ENCODE results near the gene ANO9.

Gene ANO9

DNA sequence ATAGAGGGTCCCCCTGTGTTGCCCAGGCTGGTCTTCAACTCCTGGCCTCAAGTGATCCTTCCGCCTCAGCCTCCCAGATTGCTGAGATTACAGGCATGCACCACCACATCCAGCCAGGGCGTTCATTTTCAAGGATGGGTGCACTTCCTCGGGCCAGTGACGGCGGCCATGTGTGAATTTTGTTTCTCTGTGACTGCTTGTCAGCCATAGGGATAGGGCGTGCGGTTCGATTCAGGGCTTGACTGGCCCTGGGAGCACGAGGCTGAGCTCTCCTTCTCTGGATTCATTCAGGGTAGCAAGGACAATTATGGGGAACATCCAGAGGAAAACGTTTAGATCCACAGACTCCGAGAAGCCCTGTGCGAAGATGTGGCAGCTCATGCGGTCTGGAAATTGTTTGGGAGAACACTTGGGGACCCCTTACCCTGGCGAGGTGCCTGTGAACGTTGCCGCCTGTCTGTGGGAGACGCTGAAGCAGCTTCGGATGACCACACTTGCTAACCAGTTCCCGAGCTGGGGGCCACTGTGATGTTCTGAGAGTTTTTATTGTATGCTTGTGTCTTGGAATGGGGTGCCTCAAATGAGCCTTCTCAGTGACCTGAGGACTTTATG lies 11.2 kb upstream of the ANO9 start:
- no peak for DNase-seq (ENCODE audit: low read depth in 2 of 3, low spot score in 1 of 3)

DNA sequence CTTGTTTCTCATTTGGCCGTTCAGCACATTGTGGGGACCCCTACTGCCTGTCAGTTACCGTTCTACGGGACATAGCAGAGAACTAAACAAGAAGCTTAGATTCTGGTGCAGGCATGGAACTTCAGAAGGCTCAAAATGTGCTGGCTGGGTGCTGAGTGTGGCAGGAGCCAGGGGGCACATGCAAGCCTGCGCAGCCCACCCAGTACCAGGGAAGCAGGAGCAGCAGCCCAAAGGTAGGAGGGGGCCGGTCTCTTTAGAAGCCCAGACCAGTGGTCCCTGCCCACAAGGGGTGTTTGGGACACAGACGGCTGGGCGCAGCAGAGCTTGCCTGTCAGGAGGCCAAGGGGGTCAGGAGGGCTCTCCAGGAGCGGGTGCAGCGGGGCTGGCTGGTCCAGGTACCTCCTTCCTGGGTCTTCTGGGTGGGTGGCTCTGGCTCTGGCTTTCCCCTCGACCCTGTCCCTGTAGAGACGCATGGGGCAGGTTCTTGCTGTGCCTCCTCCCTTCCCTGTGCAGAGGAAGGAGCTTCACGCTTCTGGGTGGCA lies 10.5 kb upstream of the ANO9 start:
- DNase-seq (ENCODE audit: low read depth in 2 of 3, low spot score in 1 of 3), result no peak

DNA sequence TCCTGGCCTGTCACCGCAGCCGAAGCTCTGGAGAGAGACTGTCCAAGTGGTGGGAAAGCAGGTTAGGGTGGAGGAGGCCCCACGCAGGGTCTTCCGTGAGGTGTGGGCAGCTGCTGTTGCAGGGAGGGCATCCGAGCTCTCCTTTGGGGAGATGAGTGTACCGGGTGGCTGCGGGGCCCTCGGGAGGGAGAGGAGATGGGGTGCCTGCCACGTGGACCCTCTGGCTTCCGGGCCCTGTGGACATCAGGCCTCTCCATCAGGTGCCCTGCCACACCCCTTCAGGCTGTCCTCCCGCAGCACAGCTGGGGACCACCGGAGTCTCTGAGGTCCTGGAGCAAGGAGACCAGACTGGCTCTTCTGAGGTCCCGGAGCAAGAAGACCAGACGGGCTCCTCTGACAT lies 9.9 kb upstream of the ANO9 start:
- DNase-seq (ENCODE audit: low read depth in 2 of 3, low spot score in 1 of 3), result no peak

DNA sequence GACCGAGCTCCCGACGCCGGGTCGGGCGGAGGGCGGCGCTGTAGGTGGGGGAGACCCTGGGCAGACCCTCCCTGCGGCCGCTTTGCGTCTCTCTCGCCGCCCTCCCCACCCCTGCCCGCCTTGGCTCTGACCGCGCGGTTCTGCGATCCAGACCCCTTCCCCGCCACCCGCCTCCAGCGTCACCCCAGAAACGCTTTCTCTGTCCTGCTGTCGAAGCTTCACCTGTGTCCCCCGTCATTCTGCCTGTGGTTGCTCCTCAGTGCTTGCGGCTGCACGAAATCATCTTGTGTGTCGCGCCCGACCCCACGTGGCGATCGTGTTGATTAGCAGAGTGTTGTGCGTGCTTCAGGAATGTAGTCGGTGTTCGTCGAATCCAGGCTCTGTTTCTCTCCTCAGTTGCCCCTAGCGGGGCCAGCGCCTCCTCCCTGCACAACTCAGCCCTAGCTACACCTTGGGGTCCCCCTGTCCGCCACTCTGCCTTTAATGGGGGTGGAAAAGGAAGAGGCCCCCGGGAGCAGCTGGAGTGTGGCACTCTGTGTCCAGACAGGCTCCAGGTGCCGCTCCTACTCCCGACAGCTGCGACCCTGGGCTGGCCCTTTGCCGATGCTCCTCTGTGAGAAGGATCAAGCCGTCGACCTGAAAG lies 9.1 kb upstream of the ANO9 start:
- peak; percentile 42 to 58 (median 48) for DNase-seq (ENCODE audit: low read depth in 2 of 3, low spot score in 1 of 3)

DNA sequence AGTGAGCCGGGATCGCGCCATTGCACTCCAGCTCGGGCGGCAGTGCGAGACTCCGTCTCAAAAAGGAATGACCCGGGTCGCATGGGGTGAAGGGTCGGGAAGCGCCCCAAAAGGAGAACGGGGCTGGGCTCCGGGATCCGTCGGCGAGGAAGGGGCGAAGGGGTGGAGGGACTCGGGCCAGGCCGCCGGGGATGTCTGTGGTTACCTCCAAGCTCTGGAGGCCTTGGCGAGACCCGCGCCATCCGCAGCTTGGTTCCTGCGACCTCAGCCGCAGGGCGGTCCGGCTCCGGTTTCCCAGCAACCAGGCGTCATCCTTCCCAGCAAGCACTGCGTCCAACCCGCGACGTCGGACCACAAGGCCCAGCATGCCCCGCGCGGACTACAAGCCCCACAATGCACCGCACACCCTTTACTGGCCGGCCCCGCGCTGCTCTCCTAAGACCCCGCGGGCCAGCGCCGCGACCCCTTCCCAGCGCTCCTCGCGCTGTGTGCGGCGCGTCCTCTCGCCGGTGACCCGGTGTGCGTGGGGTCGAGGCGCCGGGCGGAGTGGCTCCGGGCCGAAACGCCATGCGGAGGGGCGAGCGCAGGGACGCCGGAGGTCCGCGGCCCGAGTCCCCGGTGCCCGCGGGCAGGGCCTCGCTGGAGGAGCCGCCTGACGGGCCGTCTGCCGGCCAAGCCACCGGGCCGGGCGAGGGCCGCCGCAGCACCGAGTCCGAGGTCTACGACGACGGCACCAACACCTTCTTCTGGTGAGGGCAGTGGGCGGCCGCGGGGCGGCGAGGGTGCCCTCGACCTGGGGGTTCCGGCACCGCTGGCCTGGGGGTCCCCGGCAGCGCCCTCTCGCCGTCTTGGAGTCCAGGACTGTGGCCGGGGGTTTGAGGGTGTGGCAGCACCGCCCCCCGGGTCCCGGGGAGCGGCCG lies 8.3 kb upstream of the ANO9 start, which contains the start of gene PTDSS2:
PTDSS2 (plus strand) TSS at position 391 of the 920 bp plus-strand sequence; CDS start at position 568, 177 bp downstream.
- DNase-seq (ENCODE audit: low read depth in 2 of 3, low spot score in 1 of 3), result peak; percentile 90 to 94 (median 92)

DNA sequence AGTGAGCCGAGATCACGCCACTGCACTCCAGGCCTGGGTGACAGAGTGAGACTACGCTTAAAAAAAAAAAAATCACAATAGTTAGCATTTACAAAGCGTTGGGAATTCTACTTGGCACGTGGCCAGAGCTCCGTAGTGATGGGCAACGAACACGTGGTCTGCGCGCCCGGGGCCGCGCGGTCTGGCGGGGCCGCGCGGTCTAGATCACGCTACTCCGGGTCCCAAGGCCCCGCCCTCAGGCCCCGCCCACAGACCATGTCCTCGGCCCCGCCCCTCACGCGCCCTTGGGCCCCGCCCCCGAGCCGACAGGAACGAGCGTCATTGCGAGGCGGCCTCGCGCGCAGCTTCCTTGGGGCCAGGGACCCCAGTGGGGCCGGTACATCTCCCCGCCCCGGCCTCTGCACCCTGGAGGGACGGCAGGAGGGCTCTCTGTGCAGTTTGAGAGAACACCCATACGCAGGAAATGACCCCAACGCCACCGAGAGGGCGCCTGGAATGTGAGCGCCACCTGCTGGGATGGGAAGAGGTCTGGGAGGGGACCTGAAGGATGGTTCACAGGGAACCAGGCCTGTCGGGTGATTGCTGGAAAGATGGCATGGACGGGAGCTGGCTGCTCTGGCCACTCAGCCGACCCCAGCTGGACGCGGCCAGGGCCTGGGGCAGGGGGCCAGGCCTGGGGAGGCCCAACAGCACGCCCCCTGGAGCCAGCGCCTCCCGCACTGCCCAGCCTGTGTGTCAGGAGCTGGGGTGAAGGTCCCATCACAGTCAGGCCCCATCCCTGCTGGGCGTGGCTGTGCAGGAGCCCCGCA lies 6.3 kb upstream of the ANO9 start:
- DNase-seq (ENCODE audit: low read depth in 2 of 3, low spot score in 1 of 3), result peak; percentile 91 to 98 (median 98)

DNA sequence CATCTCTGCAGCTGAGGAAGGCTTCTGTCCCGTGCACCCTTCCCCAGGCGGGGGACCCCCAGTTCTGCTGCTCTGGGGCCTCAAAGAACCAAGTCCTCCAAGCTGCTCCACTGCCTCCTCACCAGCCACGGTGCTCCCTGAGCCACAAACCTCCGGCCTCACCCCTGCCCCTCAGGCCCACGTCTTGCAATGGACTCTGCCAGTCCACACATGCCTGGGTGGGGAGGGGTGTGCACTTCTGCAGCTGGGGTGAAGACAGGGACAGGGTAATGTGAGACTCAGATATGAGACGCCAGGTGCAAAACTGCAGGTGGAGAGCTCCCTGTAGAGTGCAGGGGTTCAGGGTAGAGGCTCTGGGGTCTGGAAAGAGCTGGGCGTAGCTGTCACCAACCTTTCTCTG lies 5.1 kb upstream of the ANO9 start:
- no peak for DNase-seq (ENCODE audit: low read depth in 2 of 3, low spot score in 1 of 3)

DNA sequence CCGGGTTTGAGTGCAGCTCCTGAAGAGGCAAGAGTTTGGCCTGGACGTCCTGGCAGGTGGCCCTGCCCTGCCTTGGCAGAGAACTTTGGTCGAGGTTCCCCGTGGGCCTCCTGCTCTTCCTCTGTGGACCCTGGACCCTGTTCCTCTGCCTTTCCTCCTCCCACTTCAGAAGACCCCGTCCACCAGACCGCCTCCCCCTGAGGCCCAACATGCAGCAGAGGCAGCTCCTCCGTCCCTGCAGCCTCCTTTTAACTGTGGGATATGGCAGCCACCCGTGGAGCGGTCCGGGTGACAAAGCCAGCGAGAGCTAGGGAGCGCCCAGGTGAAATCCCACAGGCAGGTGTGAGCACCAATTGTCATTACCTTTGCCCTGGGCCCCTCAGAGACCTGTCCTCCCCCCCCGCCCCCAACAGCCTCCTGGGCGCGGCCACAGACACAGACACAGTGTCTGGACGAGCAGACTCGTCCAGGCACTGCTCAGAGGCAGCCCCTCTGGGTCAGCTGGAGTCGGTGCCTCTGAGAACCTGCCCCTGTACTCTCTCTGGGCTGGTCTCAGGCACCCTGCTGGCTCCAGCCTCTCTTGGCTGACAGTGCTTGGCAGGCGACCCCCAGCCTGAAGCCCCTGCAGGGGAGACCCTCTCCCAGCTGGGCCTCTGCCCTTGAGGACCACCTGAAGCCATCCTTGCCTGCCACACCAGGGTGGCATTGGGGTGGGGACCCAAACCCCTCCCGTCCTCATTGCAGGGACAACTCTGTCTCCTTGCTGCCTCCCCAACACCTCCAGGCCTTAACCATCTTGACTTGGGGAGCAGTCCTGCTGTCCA lies 4.2 kb upstream of the ANO9 start:
- no peak for DNase-seq (ENCODE audit: low read depth in 2 of 3, low spot score in 1 of 3)

DNA sequence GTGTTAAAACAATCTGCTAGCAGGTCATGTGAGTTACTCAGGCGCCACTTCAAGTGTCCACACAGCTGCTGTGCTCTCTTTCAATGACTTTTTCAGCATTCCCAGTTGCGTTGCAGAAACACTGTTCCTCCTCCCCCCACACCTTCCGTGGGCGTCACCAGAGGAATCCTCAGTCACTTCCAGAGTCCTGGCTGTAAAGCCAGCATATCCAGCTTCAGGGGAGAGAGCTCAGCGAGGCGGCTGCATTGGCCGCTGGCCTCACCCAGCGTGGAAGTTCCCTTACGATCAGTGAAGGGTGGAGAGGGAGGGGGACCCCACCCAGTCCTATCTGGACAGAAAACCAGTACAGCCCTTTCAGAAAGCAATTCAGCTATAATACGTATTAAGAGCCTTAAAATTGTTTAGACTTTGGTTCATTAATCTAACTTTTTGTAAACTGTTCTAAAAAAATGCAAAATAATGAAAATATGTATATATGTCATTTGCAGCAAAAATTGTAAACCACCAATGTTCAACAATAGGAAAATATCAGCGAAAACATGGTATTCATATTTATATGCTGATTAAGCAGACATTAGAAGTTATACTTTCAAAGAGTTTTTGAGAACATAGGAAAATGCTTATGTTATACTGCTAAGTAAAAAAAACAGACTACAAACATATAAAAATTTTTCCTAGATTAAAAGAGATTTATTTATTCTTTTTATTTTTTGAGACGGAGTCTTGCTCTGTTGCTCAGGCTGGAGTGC lies 2.8 kb upstream of the ANO9 start:
- DNase-seq (ENCODE audit: low read depth in 2 of 3, low spot score in 1 of 3), result no peak

DNA sequence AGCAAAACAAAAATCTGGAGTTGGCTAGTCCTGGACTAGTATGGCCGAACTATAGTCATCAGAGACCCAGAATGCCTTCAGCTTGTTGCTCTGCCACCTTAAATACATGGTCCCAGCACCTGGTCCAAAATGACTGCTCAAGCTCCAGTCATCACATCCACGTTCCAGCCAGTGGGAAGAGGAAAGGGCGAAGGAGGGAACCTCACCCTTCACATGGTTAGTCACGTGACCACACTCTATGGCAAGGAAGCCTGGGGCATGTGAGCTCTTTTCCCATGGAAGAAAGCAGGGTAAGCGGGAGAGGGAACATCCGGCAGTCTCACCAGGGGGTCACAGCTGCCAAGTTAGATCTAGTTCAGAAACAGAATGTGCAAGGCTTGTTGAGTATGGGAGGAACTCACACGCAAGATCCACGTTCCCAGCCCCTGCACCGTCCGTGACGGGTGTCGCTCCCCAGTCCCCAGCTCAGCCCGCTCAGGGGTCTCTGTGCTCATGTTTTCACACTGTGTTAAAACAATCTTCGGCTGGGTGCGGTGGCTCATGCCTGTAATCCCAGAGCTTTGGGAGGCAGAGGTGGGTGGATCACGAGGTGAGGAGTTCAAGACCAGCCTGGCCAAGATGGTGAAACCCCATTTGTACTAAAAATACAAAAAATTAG lies 1.9 kb upstream of the ANO9 start:
- no peak for DNase-seq (ENCODE audit: low read depth in 2 of 3, low spot score in 1 of 3)

DNA sequence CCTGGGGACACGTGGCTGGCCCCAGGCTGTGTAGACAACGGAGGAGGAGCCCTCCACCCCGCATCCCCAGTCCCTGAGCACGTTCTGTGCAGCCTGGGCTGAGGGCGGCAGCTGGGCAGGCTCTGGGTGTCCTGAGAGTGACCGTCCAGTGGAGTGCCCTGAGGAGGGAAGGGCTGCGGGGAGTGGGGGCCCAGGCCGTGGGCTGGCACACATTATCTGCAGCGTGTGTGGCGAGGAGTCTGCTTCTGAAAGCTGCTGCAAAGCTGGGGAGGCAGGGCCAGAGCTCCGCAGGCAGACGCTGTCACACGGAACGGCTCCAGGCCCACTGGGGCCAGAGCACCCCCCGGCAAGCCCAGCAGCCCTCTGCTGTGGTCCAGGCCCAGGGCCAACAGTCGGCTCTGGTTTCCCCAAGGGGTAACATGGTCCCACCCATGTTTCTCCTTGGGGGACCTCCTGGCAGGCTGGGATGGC lies 835 bp upstream of the ANO9 start:
- no peak for DNase-seq (ENCODE audit: low read depth in 2 of 3, low spot score in 1 of 3)

DNA sequence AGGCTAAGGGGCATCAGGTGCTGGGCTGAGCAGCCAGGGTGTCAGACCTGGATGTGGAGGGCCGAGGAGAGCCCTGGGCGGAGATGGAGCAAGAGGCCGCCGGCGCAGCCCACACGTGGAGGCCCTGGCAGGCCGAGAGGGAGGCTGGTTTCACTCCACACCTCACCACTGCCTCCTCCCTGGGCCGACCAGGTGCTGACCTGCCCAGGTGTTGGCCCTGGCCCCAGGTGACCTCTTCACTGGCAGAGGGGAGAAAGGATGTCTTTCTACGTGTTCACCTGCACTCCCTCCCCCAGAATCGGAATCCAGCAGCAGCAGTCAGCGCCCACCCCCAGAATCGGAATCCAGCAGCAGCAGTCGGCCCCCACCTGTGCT lies 781 bp downstream of the ANO9 start:
- no peak for DNase-seq (ENCODE audit: low read depth in 2 of 3, low spot score in 1 of 3)

DNA sequence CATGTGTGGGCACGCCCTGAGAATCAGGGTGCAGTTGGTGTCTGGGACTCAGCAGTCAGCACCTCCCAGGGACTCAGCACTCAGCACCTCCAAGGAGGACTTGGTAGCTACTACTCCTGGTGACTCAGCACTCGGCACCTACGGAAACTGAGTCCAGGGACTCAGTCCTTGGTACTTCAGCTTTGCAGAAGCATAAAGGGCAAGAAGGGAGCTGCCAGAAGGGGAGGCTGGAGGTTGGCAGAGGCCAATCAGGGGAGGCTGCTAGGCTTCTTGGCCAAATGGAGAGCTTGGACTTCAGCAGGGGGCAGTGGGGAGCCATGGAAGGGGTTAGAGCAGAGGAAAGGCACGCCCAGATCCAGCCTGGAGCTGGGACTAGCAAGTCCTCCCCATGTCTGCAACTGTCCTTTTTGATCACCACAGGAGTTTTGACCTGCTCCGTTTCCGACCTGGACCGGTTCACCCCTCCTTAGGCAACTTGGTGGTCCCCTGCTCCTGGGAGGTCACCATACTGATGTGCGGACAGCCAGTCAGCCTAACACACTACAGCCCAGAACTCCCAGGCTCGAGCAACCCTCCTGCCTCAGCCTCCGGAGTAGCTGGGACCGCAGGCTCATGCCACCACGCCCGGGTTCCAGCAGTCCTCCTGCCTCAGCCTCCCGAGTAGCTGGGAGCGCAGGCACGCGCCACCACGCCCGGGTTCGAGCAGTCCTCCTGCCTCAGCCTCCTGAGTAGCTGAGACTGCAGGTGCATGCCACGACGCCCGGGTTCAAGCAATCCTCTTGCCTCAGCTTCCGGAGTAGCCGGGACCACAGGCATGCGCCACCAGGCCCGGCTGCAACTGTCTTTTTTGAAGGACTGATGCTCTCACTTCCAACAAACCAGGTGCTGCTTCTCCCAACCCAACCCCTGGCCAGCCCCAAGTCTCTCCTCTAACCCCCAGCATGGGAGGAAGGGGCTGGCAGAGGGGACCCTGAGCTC lies 1.5 kb downstream of the ANO9 start:
- DNase-seq (ENCODE audit: low read depth in 2 of 3, low spot score in 1 of 3), result no peak

DNA sequence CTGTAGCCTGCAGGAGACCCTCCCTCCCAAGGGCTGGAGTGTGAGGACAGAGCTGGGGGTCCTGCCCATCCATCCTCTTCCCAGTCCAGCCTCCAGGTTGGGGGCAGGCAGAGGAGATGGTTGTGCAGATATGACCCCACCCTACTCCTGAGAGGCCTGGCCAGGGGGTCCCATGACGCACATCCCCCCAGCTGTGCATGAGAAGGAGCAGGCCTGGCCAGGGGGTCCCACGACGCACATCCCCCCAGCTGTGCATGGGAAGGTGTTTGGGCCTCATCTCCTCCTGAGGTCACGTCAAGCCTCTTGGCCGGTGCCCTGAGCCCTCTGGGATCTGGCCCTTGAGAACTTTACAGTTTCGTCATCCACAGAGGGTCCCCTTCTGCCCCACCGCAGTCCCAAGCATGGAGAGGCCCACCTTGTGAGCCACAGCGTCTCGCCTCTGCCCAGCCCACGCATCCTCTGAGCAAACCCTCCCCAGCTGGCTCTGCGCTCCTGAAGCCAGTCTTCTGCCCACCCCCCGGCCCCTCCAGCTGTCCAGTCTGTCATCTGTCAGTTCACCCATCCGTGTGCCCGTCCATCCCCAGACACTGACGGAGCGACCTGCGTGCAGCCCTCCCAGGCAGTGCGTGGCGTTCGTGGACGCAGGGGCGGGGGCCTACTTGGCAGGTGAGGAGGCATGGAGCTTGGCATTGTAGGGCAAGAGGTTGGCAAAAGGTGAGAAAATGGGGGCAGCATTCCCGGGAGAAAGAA lies 2.3 kb downstream of the ANO9 start:
- DNase-seq (ENCODE audit: low read depth in 2 of 3, low spot score in 1 of 3), result no peak

DNA sequence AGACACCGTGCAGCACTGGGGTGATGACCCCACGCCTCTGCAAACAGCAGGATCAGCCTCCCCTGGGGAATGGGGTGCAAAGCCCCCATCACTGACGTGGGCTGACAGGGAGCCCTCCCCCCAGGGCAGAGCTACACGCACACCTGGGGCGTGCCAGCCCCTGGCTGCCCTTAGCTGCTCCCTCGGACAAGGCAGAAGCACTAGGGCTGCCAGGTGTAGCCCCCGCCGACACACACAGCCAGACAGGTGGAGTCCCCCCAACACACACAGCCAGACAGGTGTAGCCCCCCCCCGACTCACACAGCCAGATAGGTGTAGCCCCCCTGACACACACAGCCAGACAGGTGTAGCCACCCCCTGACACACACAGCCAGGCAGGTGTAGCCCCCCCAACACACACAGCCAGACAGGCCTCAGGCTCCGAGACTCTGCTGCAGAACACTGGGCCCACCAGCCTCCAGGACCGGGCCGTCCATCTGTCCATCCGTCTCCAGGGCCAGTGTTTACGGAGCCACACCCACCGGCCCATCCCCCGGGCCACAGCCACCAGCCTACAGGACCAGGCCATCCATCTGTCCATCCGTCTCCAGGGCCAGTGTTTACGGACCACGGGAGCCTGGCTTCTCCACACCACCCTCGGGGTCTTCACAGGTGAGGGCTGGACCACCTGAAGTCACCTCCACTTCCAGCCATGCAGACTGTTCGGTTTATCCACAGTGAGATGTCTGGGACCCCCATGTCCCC lies 3.5 kb downstream of the ANO9 start:
- DNase-seq (ENCODE audit: low read depth in 2 of 3, low spot score in 1 of 3), result no peak

DNA sequence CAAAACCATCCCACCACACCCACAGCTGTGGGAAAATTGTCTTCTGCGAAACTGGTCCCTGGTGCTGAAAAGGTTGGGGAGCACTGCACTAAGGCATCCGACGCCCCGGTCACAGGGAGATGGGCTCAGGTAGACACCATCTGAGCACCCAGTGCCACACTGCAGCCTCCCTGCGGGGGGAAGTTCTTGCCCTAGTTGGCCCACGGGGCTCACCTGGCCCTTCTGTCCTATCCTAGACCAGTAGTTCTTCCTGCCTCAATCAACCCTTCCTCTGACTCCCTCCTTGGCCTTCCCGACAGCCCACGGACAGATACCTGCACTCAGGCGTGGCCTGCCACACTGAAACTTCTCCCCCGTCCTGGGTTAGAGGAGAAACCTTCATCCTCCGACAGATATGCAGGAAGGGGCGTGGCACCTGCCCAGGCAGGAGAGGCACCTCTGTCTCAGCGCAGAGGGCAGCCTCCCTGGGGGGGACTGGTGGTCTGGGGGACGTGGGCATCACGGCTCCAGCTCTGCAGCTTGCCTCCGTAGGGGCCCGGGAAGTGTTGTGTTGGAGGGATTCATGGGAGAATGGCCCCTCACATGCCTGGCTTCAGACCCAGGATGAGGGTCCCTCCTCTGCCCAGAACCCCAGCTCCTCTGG lies 4.5 kb downstream of the ANO9 start:
- no peak for DNase-seq (ENCODE audit: low read depth in 2 of 3, low spot score in 1 of 3)
